ENCODE results near the gene BNIP5.

Gene BNIP5, protein sequence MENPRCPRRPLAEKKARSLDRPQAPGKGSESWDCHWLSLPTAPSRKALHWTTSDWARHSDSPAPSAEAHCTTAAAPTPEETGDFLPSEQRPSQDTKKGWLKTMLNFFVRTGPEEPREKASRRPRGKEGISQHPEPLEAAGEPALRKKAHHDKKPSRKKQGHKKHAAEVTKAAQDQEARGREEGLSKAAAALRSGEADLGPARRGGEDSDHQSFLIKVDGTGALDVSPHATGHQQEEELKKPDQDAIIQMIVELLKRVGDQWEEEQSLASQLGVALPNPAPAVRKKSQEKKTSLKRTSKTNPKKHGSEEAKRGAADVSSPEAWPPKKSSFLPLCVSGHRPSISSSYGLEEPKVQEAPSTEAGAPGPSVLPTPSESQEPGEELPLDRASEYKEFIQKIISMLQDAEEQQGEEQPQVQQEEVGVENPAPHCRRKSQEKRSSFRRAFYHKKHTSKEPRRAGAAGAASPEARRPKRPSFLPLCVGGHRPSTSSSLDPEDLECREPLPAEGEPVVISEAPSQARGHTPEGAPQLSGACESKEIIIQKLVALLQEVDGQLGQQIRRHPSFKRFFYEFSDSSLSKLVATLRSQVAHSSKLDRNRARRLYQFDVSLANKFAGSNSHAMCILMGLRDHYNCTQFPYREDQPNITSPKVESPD

DNA sequence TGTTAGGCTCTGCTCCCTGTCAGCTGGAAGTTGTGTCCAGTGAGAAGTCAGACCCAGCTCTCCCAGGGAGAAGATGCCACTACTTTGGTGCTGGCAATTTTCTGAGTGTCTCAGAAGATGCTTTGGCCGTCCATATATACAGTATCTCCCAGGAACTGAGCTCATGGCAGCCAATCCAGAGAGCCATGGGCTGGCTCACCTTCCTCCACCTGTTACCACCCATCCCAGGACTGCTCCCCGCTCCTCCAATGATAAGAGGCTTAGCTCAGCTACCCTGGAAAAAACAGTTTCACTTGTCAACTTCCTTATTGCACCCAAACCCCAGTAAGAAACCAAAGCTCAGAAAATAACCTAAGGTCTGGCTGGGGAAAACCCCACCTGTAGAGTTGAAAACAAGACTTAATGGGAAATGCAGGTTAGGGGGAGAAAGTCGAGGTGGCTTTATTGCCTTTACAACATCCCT is at the start of gene BNIP5:
Gene BNIP5, minus strand, starts transcription at position 110 of the 463 bp plus-strand sequence. CDS start 6,198 bp downstream, outside the sequence.
- Histone ChIP-seq H3K4me3 (no peak within 1 kb of the TSS), H3K9me3 (no peaks in the 10 kb centered on the region), H3K36me3 (replicated peaks) (no peaks in the 10 kb centered on the region), H3K4me1 (peaks cover 6% of the 10 kb centered on the region), H3K27me3 (ENCODE audit: low read depth) (no peaks in the 10 kb centered on the region)
- no peak for DNase-seq (ENCODE audit: low spot score in 2 of 2)
- in situ Hi-C loops (cut with MboI; ENCODE audit: low sequenced_read_pairs), result no loop called here

DNA sequence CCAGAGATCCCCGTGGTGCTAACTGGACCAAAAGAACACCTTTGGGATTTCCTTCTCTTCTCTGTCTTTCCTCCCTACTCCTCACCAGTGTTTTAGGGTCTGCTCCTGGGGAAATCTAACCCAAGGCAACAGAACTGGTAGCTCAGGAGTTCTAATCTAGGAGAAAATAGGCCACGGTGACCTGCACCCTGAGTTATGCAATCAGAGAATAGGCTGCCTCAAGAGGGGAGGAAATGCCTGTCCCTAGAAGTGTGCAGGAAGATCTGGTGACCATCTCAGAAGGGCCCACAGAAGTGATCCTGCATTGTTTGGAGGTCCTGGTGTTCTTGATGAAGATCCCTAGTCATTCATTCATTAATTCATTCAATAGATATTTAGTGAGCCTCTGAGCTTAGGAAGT is 47.4 kb upstream of the BNIP5 start:
- H3K4me3 ChIP-seq, result no peak overlapping the region
- H3K9me3 ChIP-seq, result no peaks in the 10 kb centered on the region
- in situ Hi-C loops (cut with MboI; ENCODE audit: low sequenced_read_pairs), result no loop called here
- DNase-seq (ENCODE audit: low spot score in 2 of 2), result no peak
- H3K27me3 ChIP-seq (ENCODE audit: low read depth), result peaks cover 11% of the 10 kb centered on the region
- H3K36me3 ChIP-seq (replicated peaks), result no peaks in the 10 kb centered on the region
- peaks cover 8% of the 10 kb centered on the region for H3K4me1 ChIP-seq

DNA sequence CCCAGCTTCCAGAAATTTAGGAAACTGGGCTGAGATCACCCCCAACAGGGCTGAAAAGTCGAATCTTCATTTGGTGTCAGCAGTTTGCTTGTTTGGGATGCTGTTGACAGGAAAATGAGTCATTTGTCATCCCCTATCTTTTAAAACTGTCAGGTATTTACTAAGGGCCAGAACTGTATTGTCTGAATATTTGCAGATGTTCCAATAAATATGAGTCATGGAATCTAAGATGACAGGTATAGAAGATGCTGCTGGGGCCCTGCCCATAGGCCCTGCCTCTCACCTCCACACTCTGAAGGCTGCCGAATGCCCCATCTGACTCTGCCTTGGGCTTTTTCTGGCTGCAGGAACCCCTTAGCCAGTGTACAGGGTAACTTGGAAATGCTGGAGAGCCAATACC is 46.9 kb upstream of the BNIP5 start:
- Histone ChIP-seq H3K36me3 (replicated peaks) (no peaks in the 10 kb centered on the region), H3K9me3 (no peaks in the 10 kb centered on the region), H3K27me3 (ENCODE audit: low read depth) (peaks cover 11% of the 10 kb centered on the region), H3K4me1 (peaks cover 8% of the 10 kb centered on the region), H3K4me3 (no peak overlapping the region)
- DNase-seq (ENCODE audit: low spot score in 2 of 2), result no peak
- in situ Hi-C loops (cut with MboI; ENCODE audit: low sequenced_read_pairs), result no loop called here

DNA sequence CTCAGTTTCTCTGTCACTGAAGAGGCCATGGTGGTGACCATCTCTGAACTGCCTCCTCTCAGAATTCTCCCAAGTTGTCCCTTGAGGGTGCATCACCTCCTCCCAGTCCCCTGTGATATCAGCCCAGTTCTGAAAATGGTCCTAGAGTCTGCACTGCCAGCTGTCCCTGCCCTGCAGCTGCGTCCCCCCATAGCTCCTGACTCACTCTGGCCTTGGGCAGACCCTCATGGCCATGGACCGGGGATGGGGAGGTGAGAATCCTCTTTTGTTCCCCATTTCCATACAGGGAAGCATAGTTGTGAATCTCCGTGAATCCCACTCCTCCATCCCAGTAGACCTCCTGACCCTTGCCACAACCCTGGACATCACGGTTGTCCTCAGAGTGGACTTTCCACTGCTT is 46.3 kb upstream of the BNIP5 start:
- Histone ChIP-seq H3K36me3 (replicated peaks) (no peaks in the 10 kb centered on the region), H3K4me1 (peaks cover 8% of the 10 kb centered on the region), H3K27me3 (ENCODE audit: low read depth) (peaks cover 10% of the 10 kb centered on the region), H3K9me3 (no peaks in the 10 kb centered on the region), H3K4me3 (no peak overlapping the region)
- no peak for DNase-seq (ENCODE audit: low spot score in 2 of 2)
- in situ Hi-C loops (cut with MboI; ENCODE audit: low sequenced_read_pairs), result no loop called here

DNA sequence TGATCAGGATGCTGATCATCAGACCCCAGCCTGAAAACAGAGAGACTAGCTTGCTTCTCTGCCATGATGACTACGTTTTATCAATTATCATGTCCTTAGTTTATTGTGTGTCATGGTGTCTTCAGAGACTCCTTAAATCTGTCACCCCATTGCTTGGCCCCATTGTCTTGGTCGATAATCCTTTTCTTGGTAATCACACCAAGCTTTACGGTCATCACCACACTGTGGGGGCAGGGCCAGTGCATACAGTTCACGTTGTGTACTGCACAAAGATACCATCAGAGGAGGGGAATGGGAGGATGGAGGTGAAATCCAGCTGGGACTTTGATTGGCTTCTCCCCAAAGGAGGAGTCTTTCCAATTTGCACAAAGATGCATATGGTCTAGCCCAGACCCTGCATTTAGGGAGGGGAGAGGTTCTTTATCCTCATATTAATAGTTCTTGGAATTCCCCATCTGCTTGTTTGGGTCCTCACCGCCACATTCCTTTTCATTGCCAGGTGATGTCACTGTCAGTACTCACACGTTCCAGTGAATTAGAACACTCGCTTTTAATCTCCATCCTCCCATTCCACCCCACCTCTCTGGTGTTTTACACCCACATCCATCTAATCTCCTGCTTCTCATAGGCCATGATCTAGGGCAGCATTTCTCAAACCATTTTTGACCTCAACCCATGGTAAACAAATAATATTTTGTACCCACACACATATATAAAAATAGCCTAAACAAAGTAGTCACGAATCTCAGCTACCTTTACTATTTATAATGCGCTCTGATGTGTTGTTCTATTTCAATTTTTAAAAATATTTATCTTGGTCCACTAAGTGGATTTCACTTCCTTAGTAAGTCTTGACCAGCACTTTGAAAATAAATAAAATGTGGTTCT is 45.1 kb upstream of the BNIP5 start:
- Histone ChIP-seq H3K27me3 (ENCODE audit: low read depth) (peaks cover 4% of the 10 kb centered on the region), H3K4me1 (peaks cover 5% of the 10 kb centered on the region), H3K9me3 (no peaks in the 10 kb centered on the region), H3K4me3 (no peak overlapping the region), H3K36me3 (replicated peaks) (no peaks in the 10 kb centered on the region)
- in situ Hi-C loops (cut with MboI; ENCODE audit: low sequenced_read_pairs), result no loop called here
- DNase-seq (ENCODE audit: low spot score in 2 of 2), result peak in 1 of 2 experiments; percentile 28

DNA sequence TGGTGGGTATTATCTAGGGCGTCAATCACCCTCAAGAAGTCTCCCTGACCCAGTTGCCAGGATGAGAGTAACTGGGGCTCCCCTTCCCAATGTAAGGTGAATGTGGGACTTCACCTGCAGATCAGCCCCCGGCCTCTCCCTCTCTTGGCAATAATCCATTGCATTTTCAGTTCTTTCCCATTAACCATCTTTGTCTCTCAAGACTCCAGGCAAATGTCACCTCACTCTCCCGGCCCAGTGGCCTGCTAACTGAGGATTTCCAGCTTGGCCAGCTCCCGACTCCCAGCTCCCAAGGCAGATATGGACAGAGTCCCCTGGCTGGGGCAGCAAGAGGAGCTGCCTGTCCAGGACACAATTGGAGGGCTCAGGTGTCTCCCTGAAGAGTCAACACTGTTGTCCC is 43.5 kb upstream of the BNIP5 start:
- Histone ChIP-seq H3K4me3 (no peak overlapping the region), H3K9me3 (no peaks in the 10 kb centered on the region)
- in situ Hi-C loops (cut with MboI; ENCODE audit: low sequenced_read_pairs), result no loop called here

DNA sequence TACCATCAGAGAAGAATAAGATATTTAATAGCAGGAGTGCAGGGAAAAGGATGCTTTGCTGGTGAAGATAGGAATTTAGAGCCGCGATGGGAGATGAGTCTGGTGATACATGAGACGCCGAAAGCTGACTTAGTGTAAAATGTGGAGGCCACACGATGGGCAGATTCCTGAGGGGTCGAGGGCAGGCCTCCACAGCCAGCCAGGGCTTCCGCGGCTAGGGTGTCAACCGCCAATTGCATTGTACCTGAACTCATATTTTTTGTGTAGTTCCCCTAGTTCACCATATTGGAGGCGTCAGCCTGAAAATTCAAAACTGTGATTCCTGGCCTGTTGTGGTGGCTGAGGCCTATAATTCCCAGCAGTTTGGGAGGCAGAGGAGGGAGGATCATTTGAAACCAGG is 42.2 kb upstream of the BNIP5 start:
- Histone ChIP-seq H3K36me3 (replicated peaks) (no peaks in the 10 kb centered on the region), H3K27me3 (ENCODE audit: low read depth) (no peaks in the 10 kb centered on the region), H3K4me1 (peaks cover 5% of the 10 kb centered on the region), H3K9me3 (no peaks in the 10 kb centered on the region), H3K4me3 (no peak overlapping the region)
- in situ Hi-C loops (cut with MboI; ENCODE audit: low sequenced_read_pairs), result no loop called here
- no peak for DNase-seq (ENCODE audit: low spot score in 2 of 2)

More for the DNA sequence above, 43.5 kb upstream of the BNIP5 start:
- Histone ChIP-seq H3K36me3 (replicated peaks) (no peaks in the 10 kb centered on the region), H3K4me1 (peaks cover 5% of the 10 kb centered on the region), H3K27me3 (ENCODE audit: low read depth) (no peaks in the 10 kb centered on the region)
- no peak for DNase-seq (ENCODE audit: low spot score in 2 of 2)

DNA sequence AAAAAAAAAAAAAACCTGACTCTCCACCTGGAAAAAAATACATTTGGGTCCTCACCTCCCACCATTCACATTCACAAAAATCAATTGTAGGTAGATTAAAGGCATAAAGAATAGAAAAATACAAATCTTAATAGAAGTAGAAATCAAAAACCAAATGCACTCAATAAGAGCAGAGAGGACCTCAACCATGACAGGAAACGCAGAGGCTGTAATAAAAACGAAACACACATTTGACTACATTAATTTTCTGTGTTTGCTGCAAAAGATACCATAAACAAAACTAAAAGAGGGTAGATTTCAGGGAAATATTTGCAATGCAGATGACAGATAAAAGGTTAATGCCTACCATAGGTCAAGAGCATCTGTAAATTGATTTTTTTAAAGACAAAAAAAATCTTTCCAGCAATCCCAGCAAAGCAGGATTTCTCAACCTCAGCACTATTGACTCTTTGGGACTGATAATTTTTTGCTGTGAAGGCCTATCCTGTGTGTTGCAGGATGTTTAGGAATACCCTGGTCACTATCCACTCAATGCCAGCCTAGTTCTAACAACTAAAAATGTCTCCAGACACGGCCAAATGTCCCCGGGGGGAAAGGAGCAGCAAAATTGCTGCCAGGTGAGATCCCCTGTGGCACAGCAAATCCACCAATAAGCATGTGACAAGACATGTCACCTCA is 41.7 kb upstream of the BNIP5 start:
- no peaks in the 10 kb centered on the region for H3K36me3 ChIP-seq (replicated peaks)
- no peaks in the 10 kb centered on the region for H3K9me3 ChIP-seq
- no peak overlapping the region for H3K4me3 ChIP-seq
- H3K27me3 ChIP-seq (ENCODE audit: low read depth), result no peaks in the 10 kb centered on the region
- H3K4me1 ChIP-seq, result peaks cover 5% of the 10 kb centered on the region
- in situ Hi-C loops (cut with MboI; ENCODE audit: low sequenced_read_pairs), result no loop called here
- no peak for DNase-seq (ENCODE audit: low spot score in 2 of 2)

DNA sequence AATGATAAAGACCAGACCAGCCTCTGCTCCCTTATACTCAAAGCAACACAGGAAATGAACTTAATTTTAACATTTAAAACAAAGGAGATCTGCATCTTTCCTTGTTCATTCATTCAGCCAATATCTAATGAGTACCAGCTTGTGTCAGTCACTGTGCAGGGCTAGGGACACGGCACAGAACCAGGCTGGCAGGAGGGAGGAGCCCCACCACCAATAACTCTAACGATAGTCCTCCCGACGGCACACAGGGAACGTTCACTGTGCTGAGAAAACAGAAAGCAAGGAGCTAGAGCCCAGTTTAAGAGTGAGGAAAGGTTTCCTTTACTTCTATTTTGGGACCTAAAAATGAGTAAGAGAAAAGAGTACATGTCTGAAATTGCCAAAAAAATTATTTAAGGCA is 40.9 kb upstream of the BNIP5 start:
- Histone ChIP-seq H3K4me1 (peaks cover 5% of the 10 kb centered on the region), H3K4me3 (no peak overlapping the region), H3K36me3 (replicated peaks) (no peaks in the 10 kb centered on the region), H3K9me3 (no peaks in the 10 kb centered on the region), H3K27me3 (ENCODE audit: low read depth) (no peaks in the 10 kb centered on the region)
- no peak for DNase-seq (ENCODE audit: low spot score in 2 of 2)
- in situ Hi-C loops (cut with MboI; ENCODE audit: low sequenced_read_pairs), result no loop called here

DNA sequence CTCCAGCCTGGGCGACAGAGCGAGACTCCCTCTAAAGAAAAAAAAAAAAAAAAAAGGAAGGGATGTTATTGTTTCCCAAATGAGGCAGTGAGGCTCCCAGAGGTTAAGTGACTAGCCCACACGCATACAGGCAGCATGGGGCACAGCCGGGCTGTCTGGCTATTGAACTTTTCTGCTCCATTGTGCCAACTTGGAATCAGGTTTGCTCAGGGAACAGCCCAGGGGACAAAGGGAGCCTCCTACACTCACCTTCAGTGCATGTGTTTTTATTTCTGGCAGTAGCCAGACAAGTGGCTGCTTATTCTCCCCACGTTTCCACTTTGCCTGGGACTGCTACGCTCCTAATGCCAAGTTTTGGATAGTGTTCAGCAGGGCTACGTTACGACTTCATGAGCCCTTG is 40.1 kb upstream of the BNIP5 start:
- in situ Hi-C loops (cut with MboI; ENCODE audit: low sequenced_read_pairs), result no loop called here
- no peaks in the 10 kb centered on the region for H3K9me3 ChIP-seq
- H3K4me1 ChIP-seq, result peaks cover 5% of the 10 kb centered on the region
- no peak for DNase-seq (ENCODE audit: low spot score in 2 of 2)
- H3K4me3 ChIP-seq, result no peak overlapping the region
- no peaks in the 10 kb centered on the region for H3K36me3 ChIP-seq (replicated peaks)
- no peaks in the 10 kb centered on the region for H3K27me3 ChIP-seq (ENCODE audit: low read depth)

DNA sequence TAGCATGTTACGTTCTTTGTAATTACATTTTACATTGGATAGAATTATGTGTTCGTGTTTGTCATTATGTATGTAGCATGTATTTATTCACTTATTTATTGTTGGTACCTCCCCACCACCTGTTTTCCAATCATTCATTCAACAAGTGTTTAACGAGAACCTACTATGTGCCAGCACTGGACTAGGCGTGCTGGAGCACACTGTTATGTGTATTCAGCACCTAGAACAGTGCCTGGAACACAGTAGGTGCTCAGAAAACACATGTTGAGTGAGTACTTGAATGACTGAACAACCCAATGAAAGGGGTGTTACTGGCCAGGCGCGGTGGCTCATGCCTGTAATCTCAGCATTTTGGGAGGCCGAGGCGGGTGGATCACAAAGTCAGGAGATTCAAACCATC is 39.5 kb upstream of the BNIP5 start:
- no peaks in the 10 kb centered on the region for H3K9me3 ChIP-seq
- H3K27me3 ChIP-seq (ENCODE audit: low read depth), result no peaks in the 10 kb centered on the region
- DNase-seq (ENCODE audit: low spot score in 2 of 2), result no peak
- no peaks in the 10 kb centered on the region for H3K4me1 ChIP-seq
- in situ Hi-C loops (cut with MboI; ENCODE audit: low sequenced_read_pairs), result no loop called here
- no peaks in the 10 kb centered on the region for H3K36me3 ChIP-seq (replicated peaks)
- H3K4me3 ChIP-seq, result no peak overlapping the region

DNA sequence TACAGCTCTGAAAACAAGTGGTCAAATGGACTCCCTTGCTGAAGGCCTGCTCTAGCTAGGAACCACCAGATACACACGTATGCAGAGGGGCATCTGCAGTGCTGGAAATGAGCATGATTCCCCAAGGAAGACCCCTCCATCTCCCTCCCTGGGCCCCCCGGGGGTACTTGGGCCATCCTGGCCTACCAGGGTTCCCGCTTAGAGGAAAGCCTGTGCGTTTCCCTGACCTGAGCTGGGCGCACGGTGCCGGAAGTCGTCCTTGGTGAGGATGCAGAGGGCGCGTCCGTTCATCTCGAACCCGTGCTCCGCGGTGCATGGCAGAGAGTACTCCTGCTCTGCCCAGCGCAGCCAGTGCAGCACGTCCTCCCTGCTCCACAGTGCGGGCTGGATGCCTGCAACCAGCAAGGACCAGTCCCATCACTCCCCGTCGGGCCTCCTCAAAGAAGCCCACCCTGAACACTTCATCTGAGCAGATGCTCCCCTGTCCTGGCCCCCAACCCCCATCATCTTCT is 39.0 kb upstream of the BNIP5 start:
- H3K36me3 ChIP-seq (replicated peaks), result no peaks in the 10 kb centered on the region

DNA sequence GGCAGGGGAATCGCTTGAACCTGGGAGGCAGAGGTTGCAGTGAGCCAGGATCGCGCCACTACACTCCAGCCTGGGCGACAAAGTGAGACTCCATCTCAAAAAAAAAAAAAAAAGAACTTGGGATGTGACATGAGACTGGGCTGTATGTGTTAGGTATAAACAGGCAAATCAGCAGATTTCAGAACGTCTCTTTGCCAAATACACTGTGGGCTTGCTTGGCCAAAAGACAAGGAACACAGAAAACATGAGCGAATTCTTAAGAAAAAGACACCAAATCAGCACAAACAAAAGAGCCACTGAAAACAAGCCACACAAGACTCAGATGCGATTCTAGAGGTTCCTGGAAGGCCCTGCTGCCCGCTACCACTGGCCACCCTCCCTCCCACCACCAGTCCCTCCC is 38.3 kb upstream of the BNIP5 start:
- H3K4me3 ChIP-seq, result no peak overlapping the region
- no peaks in the 10 kb centered on the region for H3K27me3 ChIP-seq (ENCODE audit: low read depth)
- DNase-seq (ENCODE audit: low spot score in 2 of 2), result no peak
- no peaks in the 10 kb centered on the region for H3K4me1 ChIP-seq
- in situ Hi-C loops (cut with MboI; ENCODE audit: low sequenced_read_pairs), result no loop called here
- H3K9me3 ChIP-seq, result no peaks in the 10 kb centered on the region
- no peaks in the 10 kb centered on the region for H3K36me3 ChIP-seq (replicated peaks)

More for the DNA sequence above, 39.0 kb upstream of the BNIP5 start:
- H3K9me3 ChIP-seq, result no peaks in the 10 kb centered on the region
- H3K4me1 ChIP-seq, result no peaks in the 10 kb centered on the region
- H3K4me3 ChIP-seq, result no peak overlapping the region
- no peaks in the 10 kb centered on the region for H3K27me3 ChIP-seq (ENCODE audit: low read depth)
- in situ Hi-C loops (cut with MboI; ENCODE audit: low sequenced_read_pairs), result no loop called here
- DNase-seq (ENCODE audit: low spot score in 2 of 2), result no peak

Data from HAP-1 (cell line).